CD14-positive monocyte (primary cell): Measurements from ENCODE around the gene ITGA4. TPM values are rescaled to one million over a fixed set of nuclear protein-coding genes. Genes with fewer than 3 reads are reported as not detected.
A peak's percentile ranks its signal among the peaks of the same experiment; 100 is the strongest.

Experiments used
- DNase-seq, 3 donors: peaks; one replicate each; pipeline ENCODE4 v3.0.0-alpha.2; 2011 to 2022
- H2AFZ ChIP-seq: 2 replicates; pipeline ENCODE4 v1.6.0; 2012; ENCODE audit warnings: mild to moderate bottlenecking, low read depth, low read length, inconsistent platforms; ENCODE audit not compliant: insufficient read depth, poor library complexity, severe bottlenecking
- H3K27ac ChIP-seq, 2 donors: 1 replicate in 1 of 2; 2 replicates in 1 of 2; pipeline ENCODE4 v1.5.1; 2012 to 2013; ENCODE audit warnings: low read length in 2 of 2, control low read depth in 1 of 2, inconsistent platforms in 1 of 2, low read depth in 1 of 2, mild to moderate bottlenecking in 1 of 2
- H3K27me3 ChIP-seq, 2 donors: one replicate each; pipeline versions ENCODE4 v1.6.0 to v1.6.1; 2011 to 2013; ENCODE audit warnings: low read length in 2 of 2; ENCODE audit not compliant: control insufficient read depth in 2 of 2, insufficient read depth in 2 of 2
- H3K36me3 ChIP-seq, 2 donors: replicated peaks in 1 of 2; 1 replicate in 1 of 2; 2 replicates in 1 of 2; pipeline versions ENCODE4 v1.5.1 to v1.6.1; 2012 to 2013; ENCODE audit warnings: low read length in 2 of 2, control low read depth in 1 of 2, inconsistent platforms in 1 of 2, mild to moderate bottlenecking in 1 of 2; ENCODE audit not compliant: insufficient read depth in 2 of 2, control insufficient read depth in 1 of 2
- H3K4me1 ChIP-seq, 2 donors: 1 replicate in 1 of 2; 2 replicates in 1 of 2; pipeline versions ENCODE4 v1.5.1 to v1.6.1; 2012 to 2013; ENCODE audit warnings: low read length in 2 of 2, control low read depth in 1 of 2, inconsistent platforms in 1 of 2, mild to moderate bottlenecking in 1 of 2, moderate library complexity in 1 of 2; ENCODE audit not compliant: insufficient read depth in 2 of 2, control insufficient read depth in 1 of 2
- H3K4me2 ChIP-seq: replicated peaks from 2 replicates; pipeline ENCODE3; 2012; ENCODE audit warnings: low read length, moderate library complexity, mild to moderate bottlenecking; ENCODE audit not compliant: poor library complexity, severe bottlenecking; ENCODE audit errors: extremely low read depth
- H3K4me3 ChIP-seq, 3 experiments: fragments of 200-600 bp in 1 of 3; sonication (generic) in 1 of 3; replicated peaks in 1 of 3; 1 replicate in 2 of 3; 2 replicates in 1 of 3; pipeline ENCODE4 v1.5.1; 2011 to 2013; ENCODE audit warnings: low read length in 3 of 3, mild to moderate bottlenecking in 3 of 3, control low read depth in 2 of 3, low read depth in 2 of 3, inconsistent platforms in 1 of 3, moderate library complexity in 1 of 3
- H3K79me2 ChIP-seq: 2 replicates; pipeline ENCODE4 v1.6.0; 2012; ENCODE audit warnings: mild to moderate bottlenecking, control low read depth, inconsistent platforms, low read length, moderate library complexity; ENCODE audit not compliant: insufficient read depth
- H3K9ac ChIP-seq: 2 replicates; pipeline ENCODE4 v1.6.0; 2017; ENCODE audit warnings: low read length, mild to moderate bottlenecking; ENCODE audit not compliant: insufficient read depth, poor library complexity, severe bottlenecking
- H3K9me3 ChIP-seq, 2 donors: replicated peaks in 1 of 2; 1 replicate in 1 of 2; 2 replicates in 1 of 2; pipeline versions ENCODE4 v1.5.1 to v1.6.1; 2012 to 2013; ENCODE audit warnings: low read length in 2 of 2, control low read depth in 1 of 2; ENCODE audit not compliant: control insufficient read depth in 1 of 2, insufficient read depth in 1 of 2
- H4K20me1 ChIP-seq: 2 replicates; pipeline ENCODE4 v1.6.0; 2012; ENCODE audit warnings: mild to moderate bottlenecking, low read length, control low read depth, moderate library complexity; ENCODE audit not compliant: insufficient read depth
- H3K27ac Mint-ChIP-seq, 7 donors: one replicate each; pipeline ENCODE4 v1.8.0; 2020; ENCODE audit warnings: mild to moderate bottlenecking in 7 of 7, mixed read lengths in 7 of 7, moderate library complexity in 6 of 7, inconsistent platforms in 2 of 7
- H3K27me3 Mint-ChIP-seq, 3 donors: one replicate each; pipeline ENCODE4 v1.8.0; 2021 to 2022; ENCODE audit warnings: low read depth in 3 of 3, mild to moderate bottlenecking in 3 of 3, mixed read lengths in 3 of 3, moderate library complexity in 3 of 3, inconsistent platforms in 1 of 3
- H3K36me3 Mint-ChIP-seq, 2 donors: one replicate each; pipeline ENCODE4 v1.8.0; 2020; ENCODE audit warnings: mixed read lengths in 2 of 2, inconsistent platforms in 1 of 2, mild to moderate bottlenecking in 1 of 2
- H3K4me1 Mint-ChIP-seq: one replicate; pipeline ENCODE4 v1.8.0; 2020; ENCODE audit warnings: mild to moderate bottlenecking, mixed read lengths
- H3K4me3 Mint-ChIP-seq, 2 donors: one replicate each; pipeline ENCODE4 v1.8.0; 2020; ENCODE audit warnings: mild to moderate bottlenecking in 2 of 2, mixed read lengths in 2 of 2, moderate library complexity in 1 of 2
- H3K9me3 Mint-ChIP-seq, 7 donors: one replicate each; pipeline ENCODE4 v1.8.0; 2020 to 2022; ENCODE audit warnings: mixed read lengths in 7 of 7, mild to moderate bottlenecking in 6 of 7, moderate library complexity in 6 of 7, inconsistent platforms in 2 of 7
- CTCF ChIP-seq: fragments of 200-600 bp; IDR thresholded peaks from one replicate; pipeline ENCODE4 v1.8.0; 2022; ENCODE audit warnings: antibody characterized with exemption, mild to moderate bottlenecking
- WGBS: methylation state at CpG from one replicate; pipeline ENCODE4 v1.1.5; 2013; ENCODE audit warnings: missing lambda C conversion rate; ENCODE audit not compliant: insufficient coverage; 5-methylcytosine and 5-hydroxymethylcytosine counted together
- intact Hi-C, 2 donors: fragments of 100-400 bp; cut with micrococcal nuclease; formaldehyde crosslinking; loops; one replicate each; pipeline versions ENCODE4 v1.15.0 to v1.15.1; 2023
- polyA plus RNA-seq, 3 donors: library from polyadenylated mRNA; depleted of rRNA in 1 of 3; unstranded in 2 of 3; stranded (reverse) in 1 of 3; fragments of 300-500 nt in 2 of 3; fragments of >200 nt in 1 of 3; fragmentation: Illumina TruSeq in 2 of 3; gene quantifications; 1 replicate in 2 of 3; 2 replicates in 1 of 3; pipeline ENCODE4 v1.2.3, GENCODE V29; 2012 to 2021

Gene ITGA4
- polyA plus RNA-seq, 3 donors, result 66.1 to 97.3 (median 84.1) TPM

- Mint-ChIP-seq H3K36me3 (peaks cover 9 to 25% of the 10 kb centered on the region in 2 donors), H3K4me1 (peaks cover 77% of the 10 kb centered on the region), H3K9me3 (peaks cover 0 to 6% (median 3%) of the 10 kb centered on the region in 7 donors), H3K4me3 (peak overlapping the region; percentile 96 to 99), H3K27me3 (no peaks in the 10 kb centered on the region), H3K27ac (peak overlapping the region in 5 of 7 donors; percentile 8 to 96 (median 91))
- no peak overlapping the region for H2AFZ ChIP-seq
- H3K9me3 ChIP-seq, result no peaks in the 10 kb centered on the region
- H4K20me1 ChIP-seq, result peaks cover 56% of the 10 kb centered on the region
- H3K79me2 ChIP-seq, result peaks cover 84% of the 10 kb centered on the region
- DNase-seq, result no peak
- H3K4me3 ChIP-seq, result peak overlapping the region; percentile 54 to 99 (median 96)
- H3K27ac ChIP-seq, result peak overlapping the region in 1 of 2 donors; percentile 91
- no peaks in the 10 kb centered on the region for H3K27me3 ChIP-seq
- TF ChIP-seq CTCF, result no peak
- no CpG with 5 or more reads among the region's 1 CpG for WGBS
- H3K4me1 ChIP-seq, result peaks cover 41 to 79% of the 10 kb centered on the region in 2 donors
- H3K9ac ChIP-seq, result peak overlapping the region; percentile 80
- intact Hi-C loops, result loop anchor here (5.0 to 10.0 kb wide), 7 partner anchors 42 to 385 kb away; no protein-coding TSS in a partner anchor
- peaks cover 6 to 15% of the 10 kb centered on the region in 2 donors for H3K36me3 ChIP-seq
- peak overlapping the region; percentile 96 for H3K4me2 ChIP-seq
These were observed 2.4 kb downstream of the ITGA4 start for GRCh38 chr2:181459621-181460021.

GRCh38 chr2:181461056-181461997, 4.1 kb downstream of the ITGA4 start:
- Histone ChIP-seq H3K27me3 (no peaks in the 10 kb centered on the region), H3K9me3 (no peaks in the 10 kb centered on the region), H3K4me1 (peaks cover 34 to 82% of the 10 kb centered on the region in 2 donors), H3K27ac (peak overlapping the region in 1 of 2 donors; percentile 29), H3K4me2 (peak overlapping the region; percentile 96), H2AFZ (no peak overlapping the region), H3K4me3 (peak overlapping the region; percentile 1 to 96 (median 33)), H3K79me2 (peaks cover 100% of the 10 kb centered on the region), H4K20me1 (peaks cover 73% of the 10 kb centered on the region), H3K9ac (no peak overlapping the region), H3K36me3 (peaks cover 6 to 22% of the 10 kb centered on the region in 2 donors)
- Mint-ChIP-seq H3K9me3 (peaks cover 0 to 3% (median 3%) of the 10 kb centered on the region in 7 donors), H3K36me3 (peaks cover 14 to 31% of the 10 kb centered on the region in 2 donors), H3K4me3 (peak overlapping the region; percentile 96 to 99), H3K4me1 (peaks cover 76% of the 10 kb centered on the region), H3K27ac (peak overlapping the region in 6 of 7 donors; percentile 67 to 96 (median 74)), H3K27me3 (no peaks in the 10 kb centered on the region)
- no peak for DNase-seq
- WGBS, result 0% methylated on average over 3 of the region's 7 CpGs
- intact Hi-C loops, result loop anchor here in 1 of 2 donors (10.0 kb wide), 2 partner anchors 357 to 387 kb away; no protein-coding TSS in a partner anchor
- no peak for TF ChIP-seq CTCF
